HepG2 (cell line): ENCODE measurements around the gene SF3B2.

Experiments
- E2F1 ChIP-seq: sonication (generic); formaldehyde crosslinking; IDR thresholded peaks from 2 replicates; pipeline ENCODE4 v1.5.0; 2020; ENCODE audit warnings: missing genetic modification reagents
- EZH2 ChIP-seq: conservative IDR thresholded peaks from 2 replicates; pipeline ENCODE4 v1.6.1; 2012; ENCODE audit warnings: mild to moderate bottlenecking, low read depth, low read length, moderate library complexity
- NFE2L1 ChIP-seq: sonication (generic); formaldehyde crosslinking; IDR thresholded peaks from 2 replicates; pipeline ENCODE4 v1.4.0; 2020; ENCODE audit warnings: missing genetic modification reagents, mild to moderate bottlenecking, borderline replicate concordance
- POLR2A ChIP-seq, 2 experiments: IDR thresholded peaks; 2 replicates each; pipeline ENCODE4 v1.6.1; 2011; ENCODE audit warnings: low read depth in 2 of 2, low read length in 2 of 2, mild to moderate bottlenecking in 1 of 2, moderate library complexity in 1 of 2; ENCODE audit not compliant: insufficient read depth in 1 of 2
- SP140L ChIP-seq: sonication (generic); formaldehyde crosslinking; IDR thresholded peaks from 2 replicates; pipeline ENCODE4 v1.4.0; 2020; ENCODE audit warnings: missing genetic modification reagents, borderline replicate concordance
- TP53 ChIP-seq: sonication (generic); formaldehyde crosslinking; conservative IDR thresholded peaks from 2 replicates; pipeline ENCODE4 v1.4.0; 2020; ENCODE audit warnings: missing genetic modification reagents
- ZBTB1 ChIP-seq: sonication (generic); formaldehyde crosslinking; IDR thresholded peaks from 2 replicates; pipeline ENCODE4 v1.4.0; 2020; ENCODE audit warnings: missing genetic modification reagents, borderline replicate concordance

- TF ChIP-seq SP140L (CRISPR knock-in tag) (no peak), EZH2 (no peak), POLR2A (IDR thresholded peaks at IDR 0.05; ENCODE audit: insufficient read depth in 1 of 2, low read depth in 2 of 2, low read length in 2 of 2) (no peak), E2F1 (no peak), TP53 (CRISPR knock-in tag) (no peak), NFE2L1 (CRISPR knock-in tag) (no peak), ZBTB1 (CRISPR knock-in tag) (no peak)
Measured at GRCh38 chr11:66112601-66113499, 60.7 kb downstream of the SF3B2 start.
